HG02610 (cell line): ENCODE measurements around the gene ZCCHC24.
"Not testable (repeated sequence)": the region's sequence is repeated elsewhere in the genome, so short reads cannot be mapped to it uniquely, and the experiment has no call there.

Source experiments
- ATAC-seq: cut with Tn5 transposase; IDR thresholded peaks from one replicate; pipeline ENCODE4 v1.9.1; 2021; ENCODE audit warnings: mild to moderate bottlenecking, moderate library complexity; ENCODE audit not compliant: unreplicated experiment

Gene ZCCHC24

GRCh38 chr10:79447249-79447648, 1.8 kb upstream of the ZCCHC24 start:
- not testable (repeated sequence) for ATAC-seq

DNA sequence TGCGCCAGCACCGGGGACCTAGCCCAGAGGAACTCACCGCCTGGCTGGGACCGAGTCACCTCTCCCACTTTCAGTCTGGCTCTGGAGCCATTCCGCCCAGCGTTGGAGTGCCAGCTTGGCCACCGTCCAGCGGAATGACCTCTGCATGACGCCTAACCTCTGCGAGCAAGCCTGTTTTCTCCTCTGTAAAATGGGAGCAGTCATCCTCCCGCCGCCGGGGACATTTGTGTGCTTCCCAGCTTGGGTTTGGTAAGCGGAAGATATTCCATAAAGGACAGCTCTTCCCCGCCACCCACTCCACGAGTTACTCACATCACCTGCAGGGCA, 1.3 kb upstream of the ZCCHC24 start:
- no peak for ATAC-seq

DNA sequence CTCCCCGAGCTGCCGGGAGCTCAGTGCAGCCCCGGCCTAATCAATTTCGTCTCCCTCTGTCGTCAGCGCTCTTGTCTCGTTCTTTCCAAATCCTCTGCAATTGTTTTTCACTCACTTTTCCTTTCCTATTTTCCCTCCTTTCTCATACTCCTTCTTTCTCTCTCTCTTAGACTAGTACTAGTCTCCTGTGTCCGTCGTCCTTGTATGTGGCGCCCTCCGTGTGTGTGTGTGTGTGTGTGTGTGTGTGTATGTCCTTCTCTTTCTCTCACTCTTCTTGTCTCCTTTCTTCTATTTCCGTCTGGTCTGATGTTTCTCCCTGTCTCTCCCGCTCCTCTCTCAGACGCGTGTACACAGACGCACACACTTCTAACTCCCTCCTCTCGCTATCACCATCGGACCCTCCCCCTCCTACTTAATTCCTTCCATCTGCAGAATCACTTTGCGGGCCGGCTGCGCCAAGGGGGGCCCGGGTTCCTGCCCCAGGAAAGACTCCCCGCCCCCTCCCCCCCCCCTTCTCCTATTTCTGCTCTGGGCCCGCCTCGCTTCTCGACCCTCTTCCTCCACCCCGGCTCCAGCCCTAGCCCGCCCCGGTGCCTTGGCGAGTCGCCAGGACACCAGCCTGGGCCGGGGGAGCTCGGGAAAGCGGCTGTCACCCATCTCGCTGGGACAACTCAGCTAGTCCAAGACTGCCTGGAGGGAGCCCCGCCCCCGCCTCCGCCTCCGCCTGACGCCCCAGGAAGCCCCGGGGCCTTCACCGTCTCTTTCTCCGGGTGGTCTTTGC, 743 bp upstream of the ZCCHC24 start:
- ATAC-seq, result peak; percentile 12

- no peak for ATAC-seq
These were observed 965 bp downstream of the ZCCHC24 start for GRCh38 chr10:79444199-79445119.

DNA sequence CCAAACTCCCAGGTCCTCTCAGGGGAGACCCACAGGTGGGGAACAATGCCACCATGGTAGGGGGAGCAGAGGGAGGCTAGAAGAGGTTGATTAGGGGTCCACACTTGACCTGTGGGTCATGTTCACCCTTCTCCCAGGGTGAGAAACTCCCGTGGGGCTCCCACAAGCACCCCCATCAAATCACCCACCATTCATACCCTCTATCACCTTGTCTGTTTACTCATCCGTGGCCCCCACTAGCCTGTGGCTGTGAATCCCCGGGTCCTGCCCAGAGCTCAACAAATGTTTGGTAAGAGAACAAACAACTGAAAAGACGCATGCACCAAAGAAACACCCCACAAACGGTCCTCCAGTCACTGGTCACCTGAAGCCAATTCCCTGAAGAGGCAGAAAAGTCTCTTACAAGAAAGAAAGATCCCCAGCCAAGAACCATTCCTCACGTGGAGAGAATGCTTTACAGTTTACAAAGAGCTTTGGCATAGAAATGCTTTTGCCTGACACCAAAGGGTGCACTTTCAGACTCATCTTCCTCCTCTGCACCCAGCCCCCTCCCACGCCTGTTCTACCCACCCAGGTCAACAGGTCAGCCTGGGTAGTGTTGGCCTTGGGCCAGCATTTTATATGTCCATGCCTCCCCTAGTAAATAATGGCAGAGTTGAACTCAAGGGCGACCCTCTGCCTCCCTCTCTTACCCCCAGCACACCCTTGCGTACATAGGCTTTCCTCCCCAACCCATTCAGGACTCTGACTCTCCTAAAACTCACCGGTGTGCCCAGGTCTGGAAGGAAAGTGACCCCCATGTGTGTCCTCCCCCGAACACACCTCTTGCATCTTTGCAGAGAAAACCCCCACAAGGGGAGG, 1.9 kb downstream of the ZCCHC24 start:
- ATAC-seq, result no peak

- no peak for ATAC-seq
These were observed 3.0 kb downstream of the ZCCHC24 start for GRCh38 chr10:79442171-79443040.

DNA sequence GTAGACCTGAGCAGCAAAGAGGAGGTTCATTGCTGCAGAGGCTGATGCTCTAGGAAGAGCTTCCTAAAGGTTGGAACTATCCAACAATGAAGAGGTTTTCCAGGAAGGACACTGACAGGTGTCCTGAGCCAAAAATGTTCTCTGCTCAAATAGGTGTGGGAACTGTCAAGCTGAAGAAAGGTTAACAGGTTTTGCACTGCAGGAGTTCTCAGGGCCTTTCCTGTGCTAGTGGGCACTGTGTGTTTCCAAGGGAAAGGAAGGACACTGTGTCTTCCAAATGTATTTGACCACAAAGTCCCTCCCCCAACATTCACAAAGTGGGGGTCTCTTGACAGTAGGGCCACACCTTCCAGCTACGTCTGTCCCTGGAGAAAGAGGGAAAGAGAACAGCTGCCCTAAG, 4.0 kb downstream of the ZCCHC24 start:
- ATAC-seq, result no peak

DNA sequence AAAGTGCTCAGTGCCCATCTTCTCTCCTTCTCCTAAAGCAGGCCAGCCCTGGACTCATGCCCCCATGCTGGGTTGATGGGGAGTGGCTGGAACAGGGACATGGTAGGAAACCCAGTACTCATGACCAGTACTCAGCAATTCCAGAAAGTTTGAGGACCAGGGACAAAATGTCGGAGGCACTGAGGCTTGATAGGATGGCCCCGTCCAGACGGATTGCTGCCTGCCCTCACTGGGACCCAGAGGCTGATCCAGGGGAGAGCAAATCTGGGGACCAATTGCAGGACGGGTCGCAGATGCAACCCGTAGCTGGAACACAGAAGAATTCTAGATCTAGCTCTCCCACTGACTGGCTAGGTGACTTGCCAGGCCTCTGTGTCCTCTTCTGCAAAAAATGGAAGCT, 5.1 kb downstream of the ZCCHC24 start:
- ATAC-seq, result no peak

- ATAC-seq, result no peak
These were observed 6.7 kb downstream of the ZCCHC24 start for GRCh38 chr10:79438699-79439085.

DNA sequence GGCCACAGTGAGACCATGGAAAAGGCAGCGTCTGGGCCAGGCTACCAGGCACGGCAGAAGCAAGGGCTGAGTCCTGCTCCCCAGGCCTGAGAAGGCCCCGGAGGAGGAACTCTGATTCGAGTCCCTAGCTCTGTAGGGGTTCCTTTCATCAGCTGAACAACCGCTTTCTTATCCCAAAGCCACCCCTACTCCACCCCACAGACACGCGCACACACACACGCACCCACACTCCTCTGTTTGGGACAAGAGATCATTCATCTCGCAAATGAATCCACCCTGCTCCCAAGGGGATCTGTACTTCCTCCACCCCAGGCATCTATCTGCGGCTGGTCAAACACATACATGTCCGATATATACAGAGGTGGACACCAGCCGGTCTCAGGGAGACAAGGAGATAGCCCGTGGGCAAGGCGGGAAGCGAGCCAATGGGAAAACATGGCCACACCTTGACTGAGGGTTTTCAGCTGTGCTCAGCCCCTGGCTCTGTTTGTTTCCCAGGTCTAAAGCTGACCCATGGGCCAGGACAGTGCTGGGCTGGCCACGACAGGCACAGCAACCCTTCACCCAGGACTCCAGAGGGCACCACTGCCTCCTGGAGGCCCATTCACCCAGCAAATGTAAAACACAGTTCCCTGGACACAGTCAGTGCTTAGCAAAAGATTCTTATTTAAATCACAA, 7.3 kb downstream of the ZCCHC24 start:
- no peak for ATAC-seq

- ATAC-seq, result no peak
These were observed 8.2 kb downstream of the ZCCHC24 start for GRCh38 chr10:79437111-79437814.

DNA sequence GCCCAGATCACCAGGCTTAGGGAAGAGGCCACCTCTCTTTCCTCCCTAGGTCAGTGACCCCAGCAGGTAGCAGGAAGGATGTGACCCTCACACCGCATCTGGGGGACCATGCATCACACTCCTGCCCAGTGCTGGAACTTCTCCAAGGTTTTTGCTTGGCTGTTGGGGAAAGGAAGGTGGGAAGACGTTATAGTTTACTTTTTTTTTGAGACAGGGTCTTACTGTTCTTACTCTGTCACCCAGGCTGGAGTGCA, 8.6 kb downstream of the ZCCHC24 start:
- ATAC-seq, result no peak

- no peak for ATAC-seq
These were observed 9.2 kb downstream of the ZCCHC24 start for GRCh38 chr10:79436066-79436849.

DNA sequence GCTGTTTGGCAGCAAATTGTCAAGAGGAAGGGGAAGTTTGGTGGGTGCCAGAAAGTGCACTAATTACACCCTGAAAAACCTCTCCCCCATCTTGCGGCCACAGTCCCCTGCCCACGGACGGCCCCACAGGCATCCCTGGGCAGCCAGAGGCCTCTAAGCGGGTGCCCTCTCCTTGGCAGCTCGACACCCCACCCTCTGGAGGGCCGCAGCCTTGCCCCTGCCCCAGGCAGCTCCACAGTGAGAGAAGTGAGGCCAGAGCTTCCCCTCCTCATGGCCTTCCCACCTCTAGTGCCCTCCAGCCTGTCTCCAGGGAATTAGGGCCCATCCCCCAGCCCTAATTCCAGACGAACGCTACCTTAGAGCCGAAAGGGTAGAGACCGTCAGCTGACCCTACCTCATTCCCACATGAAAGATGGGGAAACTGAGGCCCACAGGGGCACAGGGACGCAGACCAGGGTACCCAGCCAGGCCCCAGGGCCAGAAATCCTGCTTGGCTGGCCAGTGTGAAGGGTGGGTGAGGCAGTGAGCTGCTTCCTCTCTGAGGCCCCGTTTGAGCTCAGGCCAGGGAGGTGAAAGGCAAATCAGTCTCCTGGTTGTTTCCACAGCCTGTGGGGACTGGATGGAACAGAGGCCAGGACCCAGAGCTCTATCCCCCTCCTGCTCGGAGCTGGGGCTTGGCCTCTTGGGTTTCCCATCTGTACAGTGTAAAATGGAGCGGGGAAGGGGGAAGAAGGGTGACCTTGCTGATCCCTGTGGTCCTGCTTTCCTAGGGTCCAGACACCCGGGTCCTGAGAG, 10.0 kb downstream of the ZCCHC24 start:
- ATAC-seq, result no peak

- no peak for ATAC-seq
These were observed 10.6 kb downstream of the ZCCHC24 start for GRCh38 chr10:79434821-79435251.

DNA sequence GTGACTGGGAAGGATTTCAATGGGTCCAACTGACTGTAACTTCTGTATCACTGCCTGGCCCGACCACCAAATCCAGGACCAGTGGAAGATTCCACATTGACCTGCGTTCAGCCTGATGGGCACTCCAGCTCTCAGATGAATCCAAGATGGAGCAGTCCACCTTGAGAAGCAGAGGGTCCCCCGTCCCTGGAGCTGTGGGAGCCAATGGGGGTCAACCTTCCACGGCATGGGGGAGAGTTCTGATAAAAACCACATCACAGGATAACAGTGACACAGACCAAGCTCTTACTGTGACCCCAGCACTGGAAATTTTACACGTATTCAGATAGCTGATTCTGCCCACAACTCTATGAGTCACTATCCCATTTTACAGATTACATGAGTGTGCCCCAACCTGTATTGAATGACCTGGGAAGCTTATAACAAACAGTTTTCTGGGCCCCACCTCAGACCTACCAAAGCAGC, 11.2 kb downstream of the ZCCHC24 start:
- no peak for ATAC-seq

- no peak for ATAC-seq
These were observed 11.9 kb downstream of the ZCCHC24 start for GRCh38 chr10:79433324-79434222.
